NT2/D1 (cell line): ENCODE measurements around the gene ARL8B.

Source experiments
- YY1 ChIP-seq: IDR thresholded peaks from 2 replicates; pipeline ENCODE4 v1.6.1; 2011; ENCODE audit not compliant: insufficient read length, insufficient read depth
- ZNF274 ChIP-seq: IDR thresholded peaks from 2 replicates; pipeline ENCODE4 v1.6.1; 2011; ENCODE audit warnings: mild to moderate bottlenecking, low read depth, low read length

DNA sequence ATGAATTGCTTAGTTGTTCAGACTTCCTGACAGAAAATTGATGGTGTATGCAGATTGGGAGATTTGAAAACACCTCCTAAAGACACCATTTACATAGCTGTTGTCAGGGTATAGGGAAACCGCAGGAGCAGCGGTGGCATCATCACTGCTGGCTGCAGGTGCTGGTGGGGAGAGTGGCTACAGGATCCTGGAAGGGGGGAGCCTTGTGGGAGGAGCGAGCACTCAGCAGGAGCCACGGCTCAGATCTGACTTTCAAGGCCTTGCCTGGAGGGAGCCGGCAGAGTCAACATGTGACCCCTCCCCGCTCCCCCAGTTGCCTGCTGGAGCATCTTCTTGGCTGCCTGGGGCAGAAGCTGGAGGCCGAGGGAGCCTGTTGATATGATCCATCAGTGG is 91.5 kb downstream of the ARL8B start:
- no peak for TF ChIP-seq YY1
- no peak for TF ChIP-seq ZNF274
